ENCODE results near the gene NKAIN1. TPM values are rescaled to one million over a fixed set of nuclear protein-coding genes. Genes with fewer than 3 reads are reported as not detected.
"Not testable (repeated sequence)": the region's sequence is repeated elsewhere in the genome, so short reads cannot be mapped to it uniquely, and the experiment has no call there.

The NKAIN1 gene
- total and polyA plus RNA-seq, 2 donors: 0.23 to 1.1 TPM

DNA sequence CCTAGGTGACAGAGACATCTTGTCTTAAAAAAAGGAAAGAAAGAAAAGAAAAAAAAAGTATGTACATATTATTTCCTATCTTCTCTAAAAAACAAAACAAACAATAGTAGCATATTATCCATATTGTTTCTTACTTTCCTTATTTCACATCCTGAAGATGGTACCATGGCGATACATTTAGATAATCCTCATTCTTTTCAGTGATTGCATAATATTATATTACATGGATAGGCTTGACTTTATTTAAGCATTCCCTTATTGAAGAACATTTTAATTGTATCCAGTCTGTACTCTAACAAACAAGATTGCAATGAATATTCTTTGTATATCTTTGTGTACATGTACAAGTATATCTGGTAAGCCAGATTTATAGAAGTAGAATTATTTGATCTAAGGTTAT, 91.3 kb downstream of the NKAIN1 start:
- Histone ChIP-seq H3K36me3 (ENCODE audit: insufficient read depth) (no peaks in the 10 kb centered on the region), H3K4me1 (ENCODE audit: insufficient read depth) (no peaks in the 10 kb centered on the region), H3K4me3 (ENCODE audit: low read depth, low read length) (no peak overlapping the region), H3K27ac (ENCODE audit: low read depth) (no peak overlapping the region)
- 92% methylated on average over 1 of the region's 1 CpG for WGBS
- DNase-seq (ENCODE audit: extremely low spot score): no peak

DNA sequence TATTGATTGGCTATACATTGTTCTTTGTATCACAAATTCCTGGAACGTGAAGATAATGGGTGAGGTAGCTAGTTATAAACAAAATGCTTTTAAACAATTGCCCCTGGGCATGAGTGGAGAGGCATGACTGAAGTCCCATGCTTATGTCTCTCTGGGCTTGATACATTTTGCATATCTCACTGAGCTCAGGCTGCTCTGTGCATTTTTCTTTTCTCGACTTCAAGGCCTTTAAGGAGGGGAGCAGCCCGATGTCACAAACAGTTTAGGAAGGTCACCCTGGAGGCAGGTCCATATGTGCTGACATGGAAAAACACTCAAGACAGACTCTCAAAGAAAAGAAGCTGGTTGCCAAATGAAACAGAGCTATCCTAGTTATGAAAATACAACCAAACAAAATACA, 94.0 kb downstream of the NKAIN1 start:
- no peak for DNase-seq (ENCODE audit: extremely low spot score)
- 35% methylated on average over 3 of the region's 3 CpGs for WGBS
- no peaks in the 10 kb centered on the region for H3K36me3 ChIP-seq (ENCODE audit: insufficient read depth)
- no peak overlapping the region for H3K27ac ChIP-seq (ENCODE audit: low read depth)
- H3K4me3 ChIP-seq (ENCODE audit: low read depth, low read length): no peak overlapping the region
- H3K4me1 ChIP-seq (ENCODE audit: insufficient read depth): no peaks in the 10 kb centered on the region

DNA sequence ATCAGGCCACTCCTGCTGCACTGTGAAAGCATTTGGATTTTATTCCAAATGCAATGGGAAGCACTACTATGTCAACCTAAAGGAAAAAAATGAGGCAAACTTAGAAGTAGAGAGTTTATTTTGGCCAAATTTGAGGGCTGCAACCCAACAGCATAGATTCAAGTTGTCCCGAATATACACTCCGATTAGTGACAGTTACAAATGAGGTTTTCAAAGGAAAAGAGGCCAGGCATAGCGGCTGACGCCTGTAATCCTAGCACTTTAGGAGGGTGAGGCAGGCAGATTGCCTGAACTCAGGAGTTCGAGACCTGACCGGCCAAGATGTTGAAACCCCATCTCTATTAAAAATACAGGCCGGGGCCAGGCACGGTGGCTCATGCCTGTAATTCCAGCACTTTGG, 95.2 kb downstream of the NKAIN1 start:
- H3K27ac ChIP-seq (ENCODE audit: low read depth): no peak overlapping the region
- H3K36me3 ChIP-seq (ENCODE audit: insufficient read depth): no peaks in the 10 kb centered on the region
- DNase-seq (ENCODE audit: extremely low spot score): no peak
- no peaks in the 10 kb centered on the region for H3K4me1 ChIP-seq (ENCODE audit: insufficient read depth)
- no peak overlapping the region for H3K4me3 ChIP-seq (ENCODE audit: low read depth, low read length)
- 83% methylated on average over 8 of the region's 8 CpGs for WGBS

DNA sequence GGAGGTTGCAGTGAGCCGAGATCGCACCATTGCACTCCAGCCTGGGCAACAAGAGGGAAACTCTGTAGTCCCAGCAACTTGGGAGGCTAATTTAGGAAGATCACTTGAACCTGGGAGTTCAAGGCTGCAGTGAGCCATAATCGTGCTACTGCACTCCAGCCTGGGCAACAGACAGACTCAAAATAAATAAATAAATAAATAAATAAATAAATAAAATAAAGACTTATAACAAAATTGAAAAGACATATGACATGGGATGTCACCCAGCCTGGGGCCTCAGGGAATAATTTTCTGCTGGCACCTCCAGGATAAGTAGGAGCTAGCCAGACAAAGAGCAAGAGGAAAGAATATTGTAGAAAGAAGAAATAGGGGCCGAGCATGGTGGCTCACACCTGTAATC, 96.2 kb downstream of the NKAIN1 start:
- no peak overlapping the region for H3K27ac ChIP-seq (ENCODE audit: low read depth)
- WGBS: 88% methylated on average over 4 of the region's 4 CpGs
- H3K4me3 ChIP-seq (ENCODE audit: low read depth, low read length): no peak overlapping the region

DNA sequence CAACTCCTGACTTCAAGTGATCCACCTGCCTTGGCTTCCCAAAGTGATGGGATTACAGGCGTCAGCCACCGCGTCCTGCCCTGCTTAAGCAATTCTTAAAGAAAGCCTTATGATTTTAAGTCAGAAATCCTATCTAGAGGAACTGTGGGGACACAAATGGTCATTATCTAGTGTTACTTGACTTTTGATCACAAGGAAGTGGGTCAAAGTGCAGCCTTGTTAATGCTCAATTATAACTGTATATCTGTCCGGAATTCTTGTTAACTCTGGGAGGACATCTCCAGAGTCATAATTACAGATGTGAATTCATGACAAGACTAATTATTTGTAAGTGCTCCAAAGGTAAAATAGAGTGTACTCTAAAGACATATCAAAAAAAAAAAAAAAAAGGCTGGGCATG, 97.3 kb downstream of the NKAIN1 start:
- H3K27ac ChIP-seq (ENCODE audit: low read depth): no peak overlapping the region
- no peak for DNase-seq (ENCODE audit: extremely low spot score)
- WGBS: 93% methylated on average over 4 of the region's 4 CpGs
- no peak overlapping the region for H3K4me3 ChIP-seq (ENCODE audit: low read depth, low read length)
- H3K4me1 ChIP-seq (ENCODE audit: insufficient read depth): no peaks in the 10 kb centered on the region
- no peaks in the 10 kb centered on the region for H3K36me3 ChIP-seq (ENCODE audit: insufficient read depth)

More for the DNA sequence above, 96.2 kb downstream of the NKAIN1 start:
- DNase-seq (ENCODE audit: extremely low spot score): no peak
- Histone ChIP-seq H3K36me3 (ENCODE audit: insufficient read depth) (no peaks in the 10 kb centered on the region), H3K4me1 (ENCODE audit: insufficient read depth) (no peaks in the 10 kb centered on the region)

DNA sequence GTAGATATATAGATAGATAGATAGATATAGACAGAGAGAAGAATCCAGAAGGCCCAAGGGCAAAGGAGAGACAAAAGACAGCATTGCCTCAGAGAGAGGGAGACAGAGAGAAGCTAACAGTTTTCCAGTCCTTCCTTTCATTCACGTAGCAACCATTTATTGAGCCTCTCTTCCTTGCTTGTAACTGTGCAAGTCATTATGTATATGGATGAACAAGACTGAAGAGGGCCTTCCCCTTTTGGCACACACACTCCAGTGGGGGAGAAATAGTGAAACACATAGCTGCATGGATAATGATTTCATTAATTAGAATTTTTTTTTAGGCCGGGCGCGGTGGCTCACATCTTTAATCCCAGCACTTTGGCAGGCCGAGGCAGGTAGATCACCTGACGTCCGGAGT, 99.4 kb downstream of the NKAIN1 start:
- H3K27ac ChIP-seq (ENCODE audit: low read depth): no peak overlapping the region
- no peak overlapping the region for H3K4me3 ChIP-seq (ENCODE audit: low read depth, low read length)
- H3K36me3 ChIP-seq (ENCODE audit: insufficient read depth): no peaks in the 10 kb centered on the region
- 92% methylated on average over 7 of the region's 7 CpGs for WGBS
- no peak for DNase-seq (ENCODE audit: extremely low spot score)
- H3K4me1 ChIP-seq (ENCODE audit: insufficient read depth): no peaks in the 10 kb centered on the region

DNA sequence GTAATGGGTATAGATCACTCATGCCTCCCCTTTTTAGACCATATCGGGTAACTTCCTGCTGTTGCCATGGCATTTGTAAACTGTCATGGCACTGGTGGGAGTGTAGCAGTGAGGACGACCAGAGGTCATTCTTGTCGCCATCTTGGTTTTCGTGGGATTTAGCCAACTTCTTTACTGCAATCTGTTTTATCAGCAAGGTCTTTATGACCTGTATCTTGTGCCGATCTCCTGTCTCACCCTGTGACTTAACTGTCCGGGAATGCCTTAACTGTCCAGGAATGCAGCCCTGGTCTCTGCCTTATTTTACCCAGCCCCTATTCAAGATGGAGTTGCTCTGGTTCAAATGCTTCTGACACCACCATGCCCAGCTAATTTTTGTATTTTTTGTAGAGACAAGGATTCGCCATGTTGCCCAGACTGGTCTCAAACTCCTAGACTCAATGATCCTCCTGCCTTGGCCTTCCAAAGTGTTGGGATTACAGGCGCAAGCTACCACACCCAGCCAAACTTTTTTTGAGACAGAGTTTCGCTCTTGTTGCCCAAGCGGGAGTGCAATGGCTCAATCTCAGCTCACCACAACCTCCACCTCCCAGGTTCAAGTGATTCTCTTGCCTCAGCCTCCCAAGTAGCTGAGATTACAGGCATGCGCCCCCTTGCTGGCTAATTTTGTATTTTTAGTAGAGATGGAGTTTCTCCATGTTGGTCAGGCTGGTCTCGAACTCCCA, 100.7 kb downstream of the NKAIN1 start:
- not testable (repeated sequence) for H3K27ac ChIP-seq (ENCODE audit: low read depth); H3K4me3 ChIP-seq (ENCODE audit: low read depth, low read length); DNase-seq (ENCODE audit: extremely low spot score); H3K36me3 ChIP-seq (ENCODE audit: insufficient read depth); H3K4me1 ChIP-seq (ENCODE audit: insufficient read depth)
- WGBS: 87% methylated on average over 12 of the region's 12 CpGs

DNA sequence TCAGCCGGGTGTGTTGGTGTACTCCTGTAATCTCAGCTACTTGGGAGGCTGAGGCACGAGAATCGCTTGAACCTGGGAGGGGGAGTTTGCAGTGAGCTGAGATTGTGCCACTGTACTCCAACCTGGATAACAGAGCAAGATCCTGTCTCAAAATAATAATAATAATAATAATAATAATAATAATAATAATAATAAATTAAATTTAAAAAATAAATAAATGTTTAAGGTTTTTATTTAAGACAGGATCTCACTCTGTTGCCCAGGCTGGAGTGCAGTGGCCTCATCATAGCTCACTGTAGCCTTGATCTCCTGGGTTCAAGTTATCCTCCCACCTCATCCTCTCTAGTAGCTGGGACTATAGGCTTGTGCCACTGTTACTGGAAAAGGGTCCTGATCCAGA, 101.8 kb downstream of the NKAIN1 start:
- not testable (repeated sequence) for DNase-seq (ENCODE audit: extremely low spot score); H3K4me3 ChIP-seq (ENCODE audit: low read depth, low read length); H3K4me1 ChIP-seq (ENCODE audit: insufficient read depth); H3K36me3 ChIP-seq (ENCODE audit: insufficient read depth); H3K27ac ChIP-seq (ENCODE audit: low read depth)
- WGBS: 94% methylated on average over 3 of the region's 3 CpGs

DNA sequence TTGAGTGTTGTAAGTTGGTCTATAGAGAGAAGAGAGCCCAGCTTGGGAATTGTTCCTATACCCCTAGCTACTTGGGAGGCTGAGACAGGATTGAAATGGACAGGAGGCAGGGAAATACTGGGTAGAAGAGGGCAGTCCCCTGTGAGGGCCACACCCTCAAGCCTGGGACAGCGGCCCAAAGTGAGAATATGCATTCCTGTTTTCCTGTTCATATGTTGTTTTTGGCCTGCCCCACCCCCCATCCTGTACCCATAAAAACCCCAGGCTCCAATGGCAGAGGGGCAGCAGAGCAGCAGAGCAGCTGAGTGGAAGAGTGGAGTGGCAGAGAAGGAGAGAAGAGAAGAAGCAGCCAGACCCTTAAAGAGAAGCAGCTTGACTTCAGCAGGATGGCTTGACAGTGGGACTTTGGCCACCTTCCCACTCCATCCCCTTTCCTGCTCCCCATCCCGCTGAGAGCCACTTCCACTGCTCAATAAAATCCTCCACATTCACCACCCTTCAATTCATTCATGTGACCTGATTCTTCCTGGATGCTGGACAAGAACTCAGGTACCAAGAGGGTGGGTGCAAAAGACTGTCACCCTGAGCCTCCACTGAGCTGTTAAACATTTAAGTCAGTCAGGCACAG, 103.6 kb downstream of the NKAIN1 start:
- 59% methylated on average over 2 of the region's 2 CpGs for WGBS
- Histone ChIP-seq H3K4me3 (ENCODE audit: low read depth, low read length) (no peak overlapping the region), H3K36me3 (ENCODE audit: insufficient read depth) (no peaks in the 10 kb centered on the region), H3K4me1 (ENCODE audit: insufficient read depth) (no peaks in the 10 kb centered on the region), H3K27ac (ENCODE audit: low read depth) (no peak overlapping the region)
- no peak for DNase-seq (ENCODE audit: extremely low spot score)

DNA sequence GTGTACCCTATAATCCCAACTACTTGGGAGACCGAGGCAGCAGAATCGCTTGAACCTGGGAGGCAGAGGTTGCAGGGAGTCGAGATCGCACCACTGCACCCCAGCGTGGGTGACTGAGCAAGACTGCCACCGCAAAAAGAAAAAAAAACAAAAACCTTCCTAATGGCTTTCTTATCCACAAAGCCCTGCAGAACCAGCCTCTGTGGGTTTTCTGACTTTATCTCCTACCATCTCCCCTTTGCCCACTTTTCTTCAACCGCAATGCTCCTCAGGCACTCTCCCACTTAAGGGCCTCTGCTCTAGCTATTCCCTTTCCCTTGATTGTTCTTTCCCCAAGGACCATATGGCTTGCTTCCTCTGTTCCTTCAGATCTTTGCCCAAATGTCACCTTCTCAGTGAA, 106.3 kb downstream of the NKAIN1 start:
- Histone ChIP-seq H3K27ac (ENCODE audit: low read depth) (no peak overlapping the region), H3K4me1 (ENCODE audit: insufficient read depth) (no peaks in the 10 kb centered on the region), H3K4me3 (ENCODE audit: low read depth, low read length) (no peak overlapping the region), H3K36me3 (ENCODE audit: insufficient read depth) (no peaks in the 10 kb centered on the region)
- 79% methylated on average over 7 of the region's 7 CpGs for WGBS
- DNase-seq (ENCODE audit: extremely low spot score): no peak

Other genes with a start within 250 kb of the NKAIN1 start
- 84.3 TPM for gene PUM1, start 174.2 kb downstream of the NKAIN1 start, total RNA-seq
- gene PUM1, start 174.2 kb downstream of the NKAIN1 start, polyA plus RNA-seq: 52.1 TPM
- gene SNRNP40, start 56.9 kb upstream of the NKAIN1 start, total RNA-seq: 88.4 TPM
- gene SNRNP40, start 56.9 kb upstream of the NKAIN1 start, polyA plus RNA-seq: 28.7 TPM
- gene ZCCHC17, start 57.1 kb upstream of the NKAIN1 start, total RNA-seq: 19.2 TPM
- 40.3 TPM for gene ZCCHC17, start 57.1 kb upstream of the NKAIN1 start, polyA plus RNA-seq
- 42.1 TPM for gene FABP3, start 133.2 kb upstream of the NKAIN1 start, total RNA-seq
- 12.6 TPM for gene FABP3, start 133.2 kb upstream of the NKAIN1 start, polyA plus RNA-seq
- gene SERINC2, start 173.3 kb upstream of the NKAIN1 start, total RNA-seq: 8.9 TPM
- gene SERINC2, start 173.3 kb upstream of the NKAIN1 start, polyA plus RNA-seq: 43.3 TPM